ENCODE measurements around the gene PRKCA.

DNA sequence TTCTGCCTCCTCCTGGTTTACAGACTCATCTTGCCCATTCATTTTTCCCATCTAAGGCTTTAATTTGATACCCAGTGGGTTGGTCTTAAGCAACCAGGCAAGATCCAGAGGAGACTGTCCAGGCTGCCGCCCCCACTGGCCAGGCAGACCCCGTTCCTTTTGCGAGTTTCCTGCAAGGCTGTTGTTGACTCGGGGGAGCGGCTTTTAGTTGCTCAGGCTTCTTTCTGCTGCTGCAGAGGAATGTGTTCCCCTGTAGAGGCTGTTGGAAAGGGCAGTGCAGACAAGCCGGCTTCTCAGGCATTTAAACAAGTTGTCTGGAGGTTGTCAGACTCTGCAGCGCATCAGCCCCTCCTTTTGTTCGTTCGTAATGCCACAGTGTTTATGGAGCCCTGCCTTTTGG lies 231.2 kb downstream of the PRKCA start:
- TF ChIP-seq, protein P1, sequence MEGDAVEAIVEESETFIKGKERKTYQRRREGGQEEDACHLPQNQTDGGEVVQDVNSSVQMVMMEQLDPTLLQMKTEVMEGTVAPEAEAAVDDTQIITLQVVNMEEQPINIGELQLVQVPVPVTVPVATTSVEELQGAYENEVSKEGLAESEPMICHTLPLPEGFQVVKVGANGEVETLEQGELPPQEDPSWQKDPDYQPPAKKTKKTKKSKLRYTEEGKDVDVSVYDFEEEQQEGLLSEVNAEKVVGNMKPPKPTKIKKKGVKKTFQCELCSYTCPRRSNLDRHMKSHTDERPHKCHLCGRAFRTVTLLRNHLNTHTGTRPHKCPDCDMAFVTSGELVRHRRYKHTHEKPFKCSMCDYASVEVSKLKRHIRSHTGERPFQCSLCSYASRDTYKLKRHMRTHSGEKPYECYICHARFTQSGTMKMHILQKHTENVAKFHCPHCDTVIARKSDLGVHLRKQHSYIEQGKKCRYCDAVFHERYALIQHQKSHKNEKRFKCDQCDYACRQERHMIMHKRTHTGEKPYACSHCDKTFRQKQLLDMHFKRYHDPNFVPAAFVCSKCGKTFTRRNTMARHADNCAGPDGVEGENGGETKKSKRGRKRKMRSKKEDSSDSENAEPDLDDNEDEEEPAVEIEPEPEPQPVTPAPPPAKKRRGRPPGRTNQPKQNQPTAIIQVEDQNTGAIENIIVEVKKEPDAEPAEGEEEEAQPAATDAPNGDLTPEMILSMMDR (IDR thresholded peaks at IDR 0.05; ENCODE audit: low read depth, low read length): no peak
- TF ChIP-seq EZH2phosphoT487 (IDR thresholded peaks at IDR 0.05; ENCODE audit: low read depth): no peak
